Measurements from ENCODE around the gene PTPN6.

The PTPN6 gene

GRCh38 chr12:7008864-7009263 lies 57.7 kb downstream of the PTPN6 start:
- no peak for TF ChIP-seq CTCF (IDR thresholded peaks at IDR 0.05; ENCODE audit: borderline replicate concordance, insufficient read depth, low read depth, low read length)
- no peak overlapping the region for H3K4me3 ChIP-seq (ENCODE audit: low read depth, low read length)

- no peak overlapping the region for H3K4me3 ChIP-seq (ENCODE audit: low read depth, low read length)
- no peak for TF ChIP-seq CTCF (IDR thresholded peaks at IDR 0.05; ENCODE audit: borderline replicate concordance, insufficient read depth, low read depth, low read length)
These were observed 58.4 kb downstream of the PTPN6 start for GRCh38 chr12:7009512-7009911.
